H9 (cell line): Measurements from ENCODE around the gene OR13C3. TPM values are rescaled to one million over a fixed set of nuclear protein-coding genes. Genes with fewer than 3 reads are reported as not detected.

ENCODE experiments used
- DNase-seq: peaks from one replicate; pipeline ENCODE4 v3.0.0-alpha.2; 2017
- H2AFZ ChIP-seq: one replicate; pipeline ENCODE4 v1.6.1; 2013; ENCODE audit warnings: mild to moderate bottlenecking, low read length, control low read depth, moderate library complexity
- H2AK5ac ChIP-seq: 2 replicates; pipeline ENCODE4 v1.6.1; 2013; ENCODE audit warnings: low read length, control low read depth, mixed read lengths; ENCODE audit not compliant: insufficient read length
- H2BK120ac ChIP-seq: one replicate; pipeline ENCODE4 v1.6.1; 2013; ENCODE audit warnings: low read depth, mild to moderate bottlenecking, low read length, control low read depth, inconsistent platforms; ENCODE audit not compliant: poor library complexity, severe bottlenecking
- H2BK12ac ChIP-seq: 2 replicates; pipeline ENCODE4 v1.6.1; 2013; ENCODE audit warnings: low read length, control low read depth, mixed read lengths, low read depth; ENCODE audit not compliant: insufficient read length
- H2BK15ac ChIP-seq: 2 replicates; pipeline ENCODE4 v1.6.1; 2013; ENCODE audit warnings: low read depth, low read length, control low read depth
- H2BK20ac ChIP-seq: one replicate; pipeline ENCODE4 v1.6.1; 2013; ENCODE audit warnings: low read depth, mild to moderate bottlenecking, low read length, control low read depth, inconsistent platforms; ENCODE audit not compliant: poor library complexity, severe bottlenecking
- H2BK5ac ChIP-seq: 2 replicates; pipeline ENCODE4 v1.6.1; 2013; ENCODE audit warnings: low read length, control low read depth, mixed read lengths; ENCODE audit not compliant: insufficient read length
- H3K14ac ChIP-seq: 2 replicates; pipeline ENCODE4 v1.6.1; 2013; ENCODE audit warnings: low read length, control low read depth; ENCODE audit not compliant: insufficient read depth
- H3K18ac ChIP-seq: 2 replicates; pipeline ENCODE4 v1.6.1; 2013; ENCODE audit warnings: low read depth, mild to moderate bottlenecking, mixed read lengths, low read length, control low read depth; ENCODE audit not compliant: insufficient read length
- H3K23ac ChIP-seq: 2 replicates; pipeline ENCODE4 v1.6.1; 2013; ENCODE audit warnings: low read length, control low read depth, mixed read lengths, low read depth; ENCODE audit not compliant: insufficient read length
- H3K23me2 ChIP-seq: 2 replicates; pipeline ENCODE4 v1.6.1; 2013; ENCODE audit warnings: low read depth, mild to moderate bottlenecking, mixed read lengths, low read length, control low read depth; ENCODE audit not compliant: insufficient read length, poor library complexity, severe bottlenecking
- H3K27ac ChIP-seq: 2 replicates; pipeline ENCODE4 v1.5.1; 2013; ENCODE audit warnings: low read length, control low read depth, mixed read lengths, low read depth; ENCODE audit not compliant: insufficient read length
- H3K27me3 ChIP-seq: 2 replicates; pipeline ENCODE4 v1.6.1; 2013; ENCODE audit warnings: low read length, control low read depth, inconsistent platforms; ENCODE audit not compliant: insufficient read depth
- H3K4ac ChIP-seq: 2 replicates; pipeline ENCODE4 v1.6.1; 2013; ENCODE audit warnings: low read depth, mild to moderate bottlenecking, control low read depth, inconsistent platforms, low read length, moderate library complexity
- H3K4me1 ChIP-seq: 2 replicates; pipeline ENCODE4 v1.6.1; 2013; ENCODE audit warnings: low read length, control low read depth, inconsistent platforms; ENCODE audit not compliant: insufficient read depth
- H3K4me2 ChIP-seq: 2 replicates; pipeline ENCODE4 v1.6.1; 2013; ENCODE audit warnings: low read length, control low read depth, mixed read lengths; ENCODE audit not compliant: insufficient read length, insufficient read depth
- H3K56ac ChIP-seq: 2 replicates; pipeline ENCODE4 v1.6.1; 2013; ENCODE audit warnings: low read depth, mild to moderate bottlenecking, mixed read lengths, low read length, control low read depth; ENCODE audit not compliant: insufficient read length
- H3K79me1 ChIP-seq: 2 replicates; pipeline ENCODE4 v1.6.1; 2013; ENCODE audit warnings: low read depth, mild to moderate bottlenecking, moderate library complexity, low read length, control low read depth, inconsistent platforms; ENCODE audit not compliant: insufficient read depth, poor library complexity, severe bottlenecking
- H3K79me2 ChIP-seq: 2 replicates; pipeline ENCODE4 v1.6.1; 2013; ENCODE audit warnings: low read length, control low read depth, inconsistent platforms; ENCODE audit not compliant: insufficient read depth
- H3K9ac ChIP-seq: 2 replicates; pipeline ENCODE4 v1.6.1; 2013; ENCODE audit warnings: low read length, control low read depth, mixed read lengths; ENCODE audit not compliant: insufficient read length; ENCODE audit errors: extremely low read depth
- H3K9me3 ChIP-seq: one replicate; pipeline ENCODE4 v1.6.1; 2013; ENCODE audit warnings: low read depth, low read length, inconsistent platforms; ENCODE audit not compliant: control insufficient read depth
- H3T11ph ChIP-seq: one replicate; pipeline ENCODE4 v1.6.1; 2013; ENCODE audit warnings: mild to moderate bottlenecking, low read length, control low read depth, inconsistent platforms
- H4K20me1 ChIP-seq: one replicate; pipeline ENCODE4 v1.6.1; 2013; ENCODE audit not compliant: control insufficient read depth, insufficient read length, insufficient read depth
- H4K5ac ChIP-seq: 2 replicates; pipeline ENCODE4 v1.6.1; 2013; ENCODE audit warnings: low read depth, mild to moderate bottlenecking, mixed read lengths, low read length, control low read depth; ENCODE audit not compliant: insufficient read length
- H4K8ac ChIP-seq: replicated peaks from 2 replicates; pipeline ENCODE4 v1.6.1; 2013; ENCODE audit warnings: low read length, control low read depth, mixed read lengths, low read depth; ENCODE audit not compliant: insufficient read length
- H4K91ac ChIP-seq: 2 replicates; pipeline ENCODE4 v1.6.1; 2013; ENCODE audit warnings: low read depth, mild to moderate bottlenecking, moderate library complexity, mixed read lengths, low read length, control low read depth; ENCODE audit not compliant: insufficient read length
- H3K27ac Mint-ChIP-seq, 3 experiments: 2 replicates in 2 of 3; 3 replicates in 1 of 3; pipeline ENCODE4 v1.8.0; 2020 to 2021; ENCODE audit warnings: mixed read lengths in 3 of 3, mild to moderate bottlenecking in 1 of 3, moderate library complexity in 1 of 3
- H3K27me3 Mint-ChIP-seq: 2 replicates; pipeline ENCODE4 v1.8.0; 2021; ENCODE audit warnings: low read depth, mild to moderate bottlenecking, moderate library complexity, mixed read lengths
- H3K36me3 Mint-ChIP-seq, 3 experiments: 2 replicates in 2 of 3; 3 replicates in 1 of 3; pipeline ENCODE4 v1.8.0; 2020 to 2021; ENCODE audit warnings: low read depth in 3 of 3, mixed read lengths in 3 of 3; ENCODE audit not compliant: insufficient read depth in 1 of 3
- H3K4me1 Mint-ChIP-seq, 2 experiments: 2 replicates each; pipeline ENCODE4 v1.8.0; 2020; ENCODE audit warnings: mixed read lengths in 2 of 2
- H3K4me3 Mint-ChIP-seq, 2 experiments: 2 replicates in 1 of 2; 3 replicates in 1 of 2; pipeline ENCODE4 v1.8.0; 2020 to 2021; ENCODE audit warnings: mild to moderate bottlenecking in 2 of 2, mixed read lengths in 2 of 2, moderate library complexity in 1 of 2
- H3K9me3 Mint-ChIP-seq, 2 experiments: 2 replicates in 1 of 2; 3 replicates in 1 of 2; pipeline ENCODE4 v1.8.0; 2020; ENCODE audit warnings: mild to moderate bottlenecking in 2 of 2, mixed read lengths in 2 of 2, moderate library complexity in 1 of 2
- CTCF ChIP-seq: fragments of 200-600 bp; sonication (generic); conservative IDR thresholded peaks from 3 replicates; pipeline ENCODE4 v1.8.0; 2021; ENCODE audit warnings: antibody characterized with exemption, mild to moderate bottlenecking
- WGBS: extraction: QIAGEN DNeasy Blood & Tissue Kit; methylation state at CpG from one replicate; pipeline ENCODE4 v1.1.7; 2013; ENCODE audit warnings: missing lambda C conversion rate, low lambda C conversion rate, mixed read lengths; ENCODE audit not compliant: insufficient read length; ENCODE audit errors: extremely low coverage; 5-methylcytosine and 5-hydroxymethylcytosine counted together
- total RNA-seq: library from RNA; stranded (reverse); gene quantifications from 2 replicates; pipeline ENCODE4 v1.2.1, GENCODE V29; 2021

Gene OR13C3
- total RNA-seq, 1 experiment from 2014 or later, result not detected

- Mint-ChIP-seq H3K27ac (no peak overlapping the region), H3K9me3 (peaks cover 3 to 9% of the 10 kb centered on the region in 2 experiments; a peak in 3 of 5 replicates), H3K27me3 (no peaks in the 10 kb centered on the region), H3K36me3 (no peaks in the 10 kb centered on the region), H3K4me1 (no peaks in the 10 kb centered on the region), H3K4me3 (no peak overlapping the region)
- Histone ChIP-seq H2BK12ac (no peak overlapping the region), H4K5ac (no peak overlapping the region), H4K91ac (no peak overlapping the region), H3K79me2 (no peaks in the 10 kb centered on the region), H3K4ac (no peak overlapping the region), H2AFZ (no peak overlapping the region), H2AK5ac (no peak overlapping the region), H4K8ac (no peak overlapping the region), H3K27me3 (no peaks in the 10 kb centered on the region), H3K18ac (no peak overlapping the region), H3T11ph (no peak overlapping the region), H3K79me1 (no peaks in the 10 kb centered on the region), H3K9me3 (no peaks in the 10 kb centered on the region), H2BK20ac (no peak overlapping the region), H3K4me2 (no peak overlapping the region), H2BK5ac (no peak overlapping the region), H3K9ac (no peak overlapping the region), H2BK120ac (no peak overlapping the region), H4K20me1 (no peaks in the 10 kb centered on the region), H3K23me2 (no peaks in the 10 kb centered on the region), H3K23ac (no peak overlapping the region), H3K27ac (no peak overlapping the region), H2BK15ac (no peak overlapping the region), H3K56ac (no peak overlapping the region), H3K4me1 (no peaks in the 10 kb centered on the region), H3K14ac (no peak overlapping the region)
- no peak for DNase-seq
- peak; percentile 72 for TF ChIP-seq CTCF
- no CpG with 5 or more reads among the region's 3 CpGs for WGBS
Measured at GRCh38 chr9:104494808-104495207, 41.8 kb downstream of the OR13C3 start.

Other genes with a start within 250 kb of the OR13C3 start
- gene OR13F1, start 32.6 kb downstream of the OR13C3 start, total RNA-seq, result not detected in 2 replicates
- not detected in 2 replicates for gene OR13C4, start 9.6 kb downstream of the OR13C3 start, total RNA-seq
- gene OR13C8, start 32.3 kb upstream of the OR13C3 start, total RNA-seq, result not detected in 2 replicates
- not detected in 2 replicates for gene OR13C5, start 62.6 kb upstream of the OR13C3 start, total RNA-seq
- gene OR13C2, start 68.8 kb upstream of the OR13C3 start, total RNA-seq, result not detected in 2 replicates
- not detected in 2 replicates for gene OR13C9, start 81.3 kb upstream of the OR13C3 start, total RNA-seq
- not detected in 2 replicates for gene OR13D1, start 157.7 kb upstream of the OR13C3 start, total RNA-seq
- gene NIPSNAP3A, start 210.8 kb upstream of the OR13C3 start, total RNA-seq, result 13.8 and 13.9 TPM in 2 replicates
- 0.26 and 0.57 TPM in 2 replicates for gene NIPSNAP3B, start 227.3 kb upstream of the OR13C3 start, total RNA-seq